GM18519 (cell line): ENCODE data around the gene NMRK1.

Experiments used
- ATAC-seq: cut with Tn5 transposase; IDR thresholded peaks from one replicate; pipeline ENCODE4 v1.9.1; 2021; ENCODE audit warnings: mild to moderate bottlenecking, moderate library complexity; ENCODE audit not compliant: unreplicated experiment, low FRiP score

NMRK1 gene

DNA sequence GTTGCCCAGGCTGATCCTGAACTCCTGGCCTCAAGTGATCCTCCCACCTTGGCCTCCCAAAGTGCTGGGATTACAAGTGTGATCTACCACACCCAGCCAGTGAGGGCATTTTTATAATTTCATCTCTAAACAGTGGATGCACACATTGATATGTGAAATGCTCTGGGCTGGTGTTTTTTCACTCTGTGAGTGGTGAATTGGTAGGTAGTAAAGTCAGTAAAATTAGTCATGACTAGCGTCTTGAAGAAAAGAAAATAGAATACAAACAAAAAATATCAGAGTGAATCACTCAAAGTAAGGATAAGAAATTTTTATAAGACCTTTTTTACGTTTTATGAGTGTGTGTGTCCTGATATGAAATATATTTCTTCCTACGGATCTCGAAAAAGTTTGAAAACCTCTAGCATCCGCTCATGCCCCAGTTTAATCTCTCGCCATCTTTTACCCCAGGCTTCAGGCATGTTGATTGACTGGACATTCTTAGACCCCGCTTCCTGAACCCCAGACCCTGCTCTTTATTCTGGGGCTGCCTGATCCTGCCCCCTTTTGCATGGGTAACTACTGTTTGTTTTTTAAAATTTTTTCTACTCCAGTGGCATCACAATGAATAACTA, 14.3 kb upstream of the NMRK1 start:
- no peak for ATAC-seq

DNA sequence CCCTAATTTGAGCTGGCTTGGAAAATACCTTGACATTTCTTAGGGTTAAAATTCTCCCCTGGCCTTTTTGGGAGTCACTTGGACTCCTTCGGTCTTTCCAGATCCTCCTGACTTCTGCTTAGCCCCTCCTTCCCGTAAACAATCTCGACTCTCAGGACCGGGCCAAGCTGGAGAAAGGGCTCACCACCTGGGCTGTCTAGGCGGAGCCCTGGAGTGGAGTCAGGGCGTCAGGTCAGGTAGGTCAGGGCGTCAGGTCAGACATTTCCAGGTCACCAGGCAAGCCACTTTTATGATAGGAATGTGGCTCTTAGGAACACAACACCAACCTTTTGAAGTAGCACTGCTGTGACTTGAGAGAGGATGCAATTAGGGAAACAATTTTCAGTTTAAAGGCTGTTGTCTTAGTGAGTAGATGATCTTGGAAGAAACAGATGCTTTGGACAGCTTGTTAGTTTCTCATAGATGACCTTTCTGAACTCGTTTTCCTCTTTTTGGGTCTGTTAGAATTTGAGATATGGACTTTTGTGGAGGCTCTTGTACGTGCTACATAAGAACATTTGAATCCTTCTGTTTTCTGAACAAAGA, 13.1 kb upstream of the NMRK1 start:
- ATAC-seq: no peak

- no peak for ATAC-seq
These were observed 8.8 kb upstream of the NMRK1 start for GRCh38 chr9:75096796-75097195.

DNA sequence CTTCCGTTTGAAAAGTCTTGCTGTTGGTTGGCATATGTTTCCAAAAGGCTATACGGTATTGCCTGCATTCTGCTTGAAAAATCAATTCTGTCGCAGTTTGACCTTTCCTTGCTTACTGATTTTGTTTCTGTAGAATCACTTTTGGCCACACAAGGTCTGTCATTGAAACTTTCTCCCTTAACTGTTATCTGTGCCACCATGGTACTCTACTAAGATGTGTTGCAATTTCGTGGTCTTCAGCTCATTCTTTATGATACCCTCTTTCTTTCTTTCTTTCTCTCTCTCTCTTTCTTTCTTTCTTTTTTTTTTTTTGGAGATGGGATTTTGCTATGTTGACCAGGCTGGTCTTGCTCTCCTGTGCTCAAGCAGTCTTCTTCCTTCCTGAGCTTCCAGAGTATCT, 4.8 kb upstream of the NMRK1 start:
- ATAC-seq: no peak

DNA sequence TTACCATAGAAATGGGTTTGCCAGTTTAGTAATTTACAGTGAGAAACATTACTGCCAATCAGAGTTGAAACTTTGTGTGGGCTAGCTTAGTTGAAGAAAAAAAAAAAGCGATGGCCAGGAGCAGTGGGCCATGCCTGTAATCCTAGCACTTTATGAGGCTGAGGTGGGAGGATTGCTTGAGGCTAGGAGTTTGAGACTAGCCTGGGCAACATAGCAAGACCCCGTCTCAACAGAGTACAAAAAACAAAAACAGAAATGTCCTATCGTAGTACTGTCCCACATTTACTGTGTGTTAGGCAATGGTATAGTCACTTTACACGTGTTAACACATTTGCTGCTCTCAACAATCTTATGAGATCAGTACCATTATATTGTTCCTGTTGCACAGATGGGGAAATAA, 2.6 kb upstream of the NMRK1 start:
- ATAC-seq: no peak

GRCh38 chr9:75089373-75089766, 1.4 kb upstream of the NMRK1 start:
- ATAC-seq: no peak

DNA sequence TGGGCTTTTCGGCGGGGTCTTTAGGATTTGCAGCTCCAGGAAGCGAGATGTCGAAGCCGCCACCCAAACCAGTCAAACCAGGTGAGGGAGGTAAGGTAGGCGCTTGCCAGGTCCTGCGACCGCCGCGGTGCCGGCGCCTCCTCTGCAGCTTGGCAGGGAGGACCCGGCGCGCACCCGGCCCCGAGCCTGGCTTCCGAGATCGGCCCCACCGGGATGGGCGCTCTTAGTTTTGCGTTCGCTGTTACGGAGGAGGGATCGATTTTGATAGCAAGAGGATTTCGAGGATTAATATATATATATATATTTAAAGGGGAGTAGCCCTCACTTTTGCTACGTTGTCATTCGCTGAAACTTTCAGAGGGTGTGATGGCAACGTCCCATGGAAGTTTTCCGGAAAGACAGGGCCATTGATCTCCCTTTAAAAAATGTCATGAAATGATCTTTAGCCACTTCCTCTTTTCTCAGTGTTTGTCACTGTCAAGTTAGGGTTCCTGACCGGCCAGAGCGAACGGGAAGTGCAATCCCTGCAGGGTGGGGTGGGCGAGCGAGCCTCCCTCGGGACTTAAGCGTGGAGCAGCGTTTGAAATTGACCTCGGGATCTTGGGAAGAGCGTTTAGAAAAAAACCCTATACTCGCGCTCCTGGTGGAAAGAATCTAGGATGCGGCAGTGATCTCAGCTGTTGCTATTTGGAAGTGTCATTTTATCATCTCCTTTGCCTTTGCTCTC, 854 bp upstream of the NMRK1 start:
- ATAC-seq: peak; percentile 25

DNA sequence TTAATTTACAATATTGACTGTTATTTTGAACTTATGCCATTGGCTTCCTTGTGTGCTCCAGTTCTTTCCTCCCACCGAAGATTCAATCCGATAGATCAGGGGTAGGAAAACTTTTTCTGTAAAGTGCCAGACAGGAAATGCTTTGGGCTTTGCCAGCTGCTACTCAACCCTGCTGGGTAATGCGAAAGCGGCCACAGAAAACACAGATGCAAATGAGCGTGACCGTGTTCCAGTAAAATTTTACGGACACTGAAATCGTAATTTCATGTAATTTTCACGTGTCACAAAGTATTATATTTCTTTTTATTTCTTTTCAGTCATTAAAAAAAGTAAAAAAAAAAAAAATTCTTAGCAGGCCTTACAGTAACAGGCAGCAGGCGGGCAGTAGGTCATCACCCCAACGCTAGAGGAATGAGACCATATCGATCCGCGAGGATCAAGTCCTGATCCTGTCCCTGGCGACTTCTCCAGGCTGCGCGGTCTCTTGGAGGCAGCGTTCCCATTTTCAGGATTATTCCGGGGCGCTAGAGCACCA, 599 bp downstream of the NMRK1 start:
- ATAC-seq: peak; percentile 21

- no peak for ATAC-seq
These were observed 1.2 kb downstream of the NMRK1 start for GRCh38 chr9:75086541-75087288.

GRCh38 chr9:75085640-75086039, 2.3 kb downstream of the NMRK1 start:
- no peak for ATAC-seq

DNA sequence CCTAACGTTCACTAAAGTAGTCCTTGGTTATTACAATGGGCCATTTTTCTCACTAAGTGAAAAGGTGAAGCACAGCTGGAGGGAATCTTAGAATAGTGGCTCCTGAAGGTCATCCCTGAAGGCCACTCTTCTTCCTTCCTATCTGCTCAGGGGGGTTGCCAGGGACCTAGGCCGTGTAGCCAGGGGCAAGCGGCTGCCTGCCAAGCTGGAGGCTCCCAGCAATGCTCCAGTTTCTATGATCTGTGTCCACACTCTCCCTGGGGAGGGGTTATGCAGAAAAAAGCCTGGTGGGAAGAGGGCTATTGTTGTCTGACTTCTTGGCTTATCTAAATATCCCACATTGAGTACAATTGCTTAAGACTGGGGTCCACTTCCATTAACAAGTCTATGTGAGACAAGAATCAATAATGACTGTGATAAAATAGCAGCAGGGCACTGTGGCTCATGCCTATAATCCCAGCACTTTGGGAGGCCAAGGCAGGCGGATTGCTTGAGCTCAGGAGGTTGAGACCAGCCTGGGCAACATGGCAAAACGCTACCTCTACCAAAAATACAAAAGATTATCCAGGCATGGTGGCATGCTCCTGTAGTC, 3.8 kb downstream of the NMRK1 start:
- ATAC-seq: no peak

DNA sequence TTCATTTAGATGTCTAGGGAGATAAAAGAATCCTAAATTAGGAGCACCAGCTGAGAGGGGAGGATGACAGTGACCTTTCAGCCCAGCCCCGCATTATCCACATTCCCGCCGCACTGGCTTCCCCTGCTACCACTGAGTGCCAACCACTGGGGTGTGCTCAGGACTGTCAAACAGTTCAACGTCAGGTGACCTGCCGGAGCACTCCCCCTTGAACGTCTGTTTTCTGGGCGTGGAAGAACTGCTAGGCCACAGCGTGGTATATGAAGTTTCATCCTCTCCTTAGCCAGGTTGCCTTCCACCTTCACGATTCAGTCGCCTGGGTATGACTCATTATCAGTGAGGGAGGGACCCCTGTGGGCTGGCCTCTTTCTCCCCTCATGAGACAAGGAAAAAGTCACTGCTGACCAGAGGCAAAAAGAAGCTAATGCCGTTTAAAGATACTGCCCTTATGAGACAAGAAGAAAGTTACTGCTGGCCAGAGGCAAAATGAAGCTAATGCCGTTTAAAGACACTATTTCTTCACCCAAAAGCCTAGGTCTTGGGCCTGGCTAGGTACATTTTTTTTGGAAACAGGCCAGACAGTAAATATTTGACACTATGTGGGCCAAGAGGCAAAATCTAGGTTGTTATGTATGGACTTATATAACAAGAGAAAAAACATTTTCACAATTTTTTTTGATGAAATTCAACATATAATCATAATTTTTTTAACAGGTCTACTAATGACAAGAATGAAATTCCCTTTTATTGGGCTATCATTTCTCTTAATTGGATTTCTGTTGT, 4.6 kb downstream of the NMRK1 start:
- no peak for ATAC-seq

- no peak for ATAC-seq
These were observed 6.3 kb downstream of the NMRK1 start for GRCh38 chr9:75081632-75082031.

DNA sequence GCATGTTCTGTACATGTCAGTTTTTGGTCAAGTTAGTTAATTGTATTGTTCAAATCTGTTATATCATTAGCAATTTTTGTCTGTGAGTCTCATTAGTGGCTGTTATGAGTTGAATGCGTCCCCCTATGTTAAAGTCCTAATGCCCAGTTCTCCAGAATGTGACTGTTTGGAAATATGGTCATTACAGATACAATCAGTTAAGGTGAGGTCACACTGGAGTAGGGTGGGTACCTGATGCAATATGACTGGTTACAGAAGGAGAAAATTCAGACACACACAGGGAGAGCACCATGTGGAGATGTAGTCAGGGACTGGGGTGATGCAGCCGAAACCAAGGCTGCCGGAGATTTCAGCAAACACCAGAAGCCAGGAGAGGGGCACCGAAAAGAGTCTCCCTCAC, 15.1 kb downstream of the NMRK1 start:
- ATAC-seq: no peak

DNA sequence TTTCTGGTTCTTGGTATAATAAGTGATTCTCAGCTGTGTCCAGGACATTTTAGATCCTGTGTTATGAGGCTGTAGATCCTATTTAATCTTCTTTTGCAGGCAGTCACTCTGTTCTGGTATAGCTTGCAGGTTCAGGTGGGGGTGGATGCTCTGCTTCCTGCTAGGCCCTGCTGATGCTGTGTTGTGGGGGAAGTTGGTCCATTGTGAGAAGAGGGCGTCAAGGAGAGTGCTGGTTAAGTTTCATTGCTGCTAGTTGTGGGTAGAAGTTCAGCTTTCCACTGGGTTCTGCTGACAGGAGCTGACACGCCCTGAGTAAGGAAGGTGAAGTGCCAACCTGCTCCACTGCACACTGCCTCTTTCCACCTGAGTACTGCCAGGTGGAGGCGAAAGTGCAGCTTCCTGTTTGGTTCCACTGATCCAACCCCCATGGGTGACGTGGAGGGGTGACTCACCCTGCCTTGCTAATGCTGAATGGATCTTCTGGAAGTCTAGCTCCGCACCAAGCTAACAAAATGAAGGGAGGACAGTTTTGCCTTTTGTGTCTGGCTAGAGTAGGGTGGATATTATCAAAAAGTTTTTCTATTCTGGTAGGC, 16.3 kb downstream of the NMRK1 start:
- ATAC-seq: peak; percentile 76

- no peak for ATAC-seq
These were observed 18.8 kb downstream of the NMRK1 start for GRCh38 chr9:75069171-75069570.

GRCh38 chr9:75067894-75068293, 20.1 kb downstream of the NMRK1 start:
- ATAC-seq: no peak

GRCh38 chr9:75065510-75065909, 22.4 kb downstream of the NMRK1 start:
- no peak for ATAC-seq

- no peak for ATAC-seq
These were observed 23.5 kb downstream of the NMRK1 start for GRCh38 chr9:75064307-75065025.
